Activated CD4-positive, CD25-positive, alpha-beta regulatory T cell treated with anti-CD3 and anti-CD28 coated beads, Interleukin-2, amount 50 U/mL, for 16 hours (primary cell): ENCODE measurements around the gene PDE8B.

Source experiments
- DNase-seq: peaks from one replicate; pipeline ENCODE4 v3.0.0-alpha.2; 2020; ENCODE audit warnings: low read depth, low spot score

The PDE8B gene

GRCh38 chr5:77400645-77401044 is 190.2 kb downstream of the PDE8B start:
- no peak for DNase-seq

GRCh38 chr5:77402796-77403195 is 192.3 kb downstream of the PDE8B start:
- DNase-seq = no peak

DNA sequence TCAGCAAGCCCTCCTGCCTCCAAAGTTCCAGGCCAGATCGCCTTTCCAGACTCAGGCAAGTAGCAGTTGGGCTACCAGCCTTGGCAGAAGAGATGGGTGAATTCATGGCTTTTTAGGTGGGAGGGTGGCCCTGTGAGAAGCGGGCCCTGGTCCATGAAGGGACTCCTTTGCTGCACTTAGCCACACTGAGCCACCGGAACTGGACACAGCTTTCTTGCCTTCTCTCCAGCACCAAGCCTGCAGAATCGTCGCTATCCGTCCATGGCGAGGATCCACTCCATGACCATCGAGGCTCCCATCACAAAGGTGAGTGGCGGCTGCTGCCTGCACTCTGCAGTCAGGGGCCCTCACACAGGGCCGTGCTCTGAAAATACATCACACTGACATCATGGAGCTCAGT is 196.7 kb downstream of the PDE8B start:
- no peak for DNase-seq

- DNase-seq = no peak
Measured at GRCh38 chr5:77409870-77410621, 199.6 kb downstream of the PDE8B start.

DNA sequence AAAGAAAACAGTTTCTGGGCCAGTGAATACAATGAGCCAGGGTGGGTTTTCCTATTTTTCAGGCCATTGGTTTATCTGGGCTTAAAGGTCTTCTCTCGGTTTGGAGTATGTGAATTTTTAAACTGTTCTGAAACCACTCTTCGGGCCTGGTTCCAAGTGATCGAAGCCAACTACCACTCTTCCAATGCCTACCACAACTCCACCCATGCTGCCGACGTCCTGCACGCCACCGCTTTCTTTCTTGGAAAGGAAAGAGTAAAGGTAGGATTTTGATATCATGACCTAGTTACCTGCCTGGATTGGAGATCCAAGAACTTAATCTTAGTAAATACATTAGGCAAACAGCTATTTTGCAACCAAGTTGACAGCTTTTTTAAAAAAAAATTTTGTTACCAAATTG is 202.6 kb downstream of the PDE8B start:
- DNase-seq = no peak

GRCh38 chr5:77418162-77418561 is 207.7 kb downstream of the PDE8B start:
- DNase-seq = no peak

DNA sequence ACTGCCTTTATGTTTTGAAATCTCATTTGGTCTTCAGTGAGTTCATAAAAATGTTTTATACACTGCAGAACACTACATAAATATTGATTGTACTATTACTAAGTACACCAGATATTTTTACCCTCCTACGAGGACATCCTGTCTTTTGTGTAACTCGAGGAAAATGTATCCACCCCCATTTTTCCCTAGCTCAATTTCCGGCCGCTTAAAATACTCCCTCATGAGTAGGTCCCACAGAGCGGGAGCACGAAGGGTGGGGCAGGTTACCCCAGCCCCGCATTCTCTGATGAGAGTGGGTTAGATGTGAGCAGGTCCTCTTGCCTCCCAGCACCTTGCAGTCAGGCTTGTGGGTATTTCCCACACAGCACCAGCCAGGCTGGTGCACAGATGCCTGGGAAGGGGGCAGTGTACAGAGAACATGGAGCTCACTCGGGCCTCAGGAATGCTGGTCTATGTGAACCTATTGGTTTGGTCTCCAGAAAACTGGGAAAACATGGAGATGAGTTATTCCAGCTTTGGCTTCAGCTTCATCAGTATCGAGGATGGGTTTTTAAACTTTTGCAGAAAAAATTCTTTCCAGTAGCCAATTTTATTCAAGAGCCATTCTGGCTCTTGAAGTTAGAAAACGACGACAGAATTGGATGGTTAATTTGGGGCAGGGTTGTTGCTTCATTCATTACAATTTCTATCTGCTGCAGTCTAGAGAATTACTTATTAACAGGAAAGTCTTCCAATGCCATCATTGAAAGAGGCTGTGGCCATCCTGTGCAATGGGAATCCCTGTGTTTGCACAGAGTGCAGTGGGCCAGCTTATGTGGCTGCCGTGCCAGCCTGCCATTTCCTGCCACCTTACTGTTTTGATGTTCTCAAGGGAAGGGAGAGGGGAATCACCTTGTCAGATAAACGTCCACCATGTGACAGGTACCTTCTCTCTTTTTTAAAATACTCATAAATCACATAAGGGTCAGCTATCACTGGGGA is 208.4 kb downstream of the PDE8B start:
- DNase-seq = no peak

DNA sequence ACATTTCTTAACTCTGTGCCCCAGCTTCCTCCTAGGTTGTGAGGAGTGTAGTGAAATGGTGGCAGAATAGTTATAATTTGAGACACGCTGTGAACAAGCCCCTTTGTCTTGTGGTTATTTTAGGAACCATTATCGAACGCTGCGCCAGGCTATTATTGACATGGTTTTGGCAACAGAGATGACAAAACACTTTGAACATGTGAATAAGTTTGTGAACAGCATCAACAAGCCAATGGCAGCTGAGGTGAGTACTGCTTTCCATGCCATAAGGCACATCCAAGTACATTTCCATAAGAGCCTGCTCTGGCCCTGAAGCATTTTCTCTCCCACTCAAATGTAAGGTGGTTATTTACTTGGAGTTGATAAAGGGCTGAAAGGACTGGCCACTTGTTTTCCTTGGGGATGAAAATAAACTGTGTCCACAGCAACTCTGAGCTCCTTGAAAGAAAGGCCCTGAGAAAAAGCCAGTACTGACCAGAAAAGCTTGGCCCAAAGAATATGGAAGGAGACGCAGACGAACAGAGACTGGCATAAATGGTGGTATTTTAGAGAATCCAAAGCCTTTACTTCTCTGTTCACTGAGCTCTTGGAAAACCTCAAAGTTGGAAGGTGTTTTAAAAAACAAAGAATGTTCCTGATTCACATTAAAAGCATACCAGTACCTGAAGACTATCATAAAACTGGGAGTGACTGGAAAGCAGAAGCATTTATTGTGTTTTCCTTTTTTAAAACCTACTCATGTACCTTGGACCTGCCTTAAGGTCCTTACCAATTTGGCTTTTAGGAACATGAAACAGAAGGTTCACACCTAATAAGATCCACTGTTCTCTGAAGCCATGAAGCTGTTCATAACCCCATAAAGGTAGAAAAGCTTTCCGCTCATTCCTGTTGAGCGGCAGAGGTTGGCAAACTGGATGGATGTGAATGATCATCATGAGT is 209.4 kb downstream of the PDE8B start:
- DNase-seq = no peak

DNA sequence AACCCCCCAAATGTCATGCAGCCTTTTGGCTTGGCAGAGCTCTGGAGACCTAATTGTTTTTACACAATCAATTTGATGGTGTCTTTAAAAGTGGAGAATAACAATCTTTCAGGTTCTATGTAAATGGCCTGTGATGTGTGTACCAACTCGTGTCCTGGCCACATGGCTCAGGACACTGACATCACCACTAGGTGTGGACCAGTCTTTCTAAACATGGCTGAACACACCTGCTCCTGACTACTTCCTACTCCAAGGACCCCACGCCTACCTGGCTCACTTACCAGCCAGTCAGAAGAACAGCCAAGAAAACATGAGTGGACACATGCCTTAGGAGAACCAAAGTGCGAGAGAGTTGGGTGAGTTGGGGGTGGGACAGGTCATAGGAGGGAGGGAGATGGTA is 210.5 kb downstream of the PDE8B start:
- no peak for DNase-seq

- DNase-seq = no peak
Measured at GRCh38 chr5:77423022-77423750, 212.7 kb downstream of the PDE8B start.

- DNase-seq = no peak
Measured at GRCh38 chr5:77424921-77425320, 214.4 kb downstream of the PDE8B start.

GRCh38 chr5:77425420-77425819 is 214.9 kb downstream of the PDE8B start:
- DNase-seq = no peak

GRCh38 chr5:77425998-77426659 is 215.6 kb downstream of the PDE8B start:
- DNase-seq = no peak

DNA sequence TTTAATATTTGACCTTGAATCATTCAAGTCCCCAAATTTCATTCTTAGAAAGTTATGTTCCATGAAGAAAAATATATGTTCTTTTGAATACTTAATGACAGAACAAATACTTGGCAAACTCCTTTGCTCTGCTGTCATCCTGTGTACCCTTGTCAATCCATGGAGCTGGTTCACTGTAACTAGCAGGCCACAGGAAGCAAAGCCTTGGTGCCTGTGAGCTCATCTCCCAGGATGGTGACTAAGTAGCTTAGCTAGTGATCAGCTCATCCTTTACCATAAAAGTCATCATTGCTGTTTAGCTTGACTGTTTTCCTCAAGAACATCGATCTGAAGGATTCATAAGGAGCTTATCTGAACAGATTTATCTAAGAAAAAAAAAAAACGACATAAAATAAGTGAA is 216.2 kb downstream of the PDE8B start:
- no peak for DNase-seq

GRCh38 chr5:77427998-77428397 is 217.5 kb downstream of the PDE8B start:
- no peak for DNase-seq

- DNase-seq = no peak
Measured at GRCh38 chr5:77428526-77428925, 218.0 kb downstream of the PDE8B start.

DNA sequence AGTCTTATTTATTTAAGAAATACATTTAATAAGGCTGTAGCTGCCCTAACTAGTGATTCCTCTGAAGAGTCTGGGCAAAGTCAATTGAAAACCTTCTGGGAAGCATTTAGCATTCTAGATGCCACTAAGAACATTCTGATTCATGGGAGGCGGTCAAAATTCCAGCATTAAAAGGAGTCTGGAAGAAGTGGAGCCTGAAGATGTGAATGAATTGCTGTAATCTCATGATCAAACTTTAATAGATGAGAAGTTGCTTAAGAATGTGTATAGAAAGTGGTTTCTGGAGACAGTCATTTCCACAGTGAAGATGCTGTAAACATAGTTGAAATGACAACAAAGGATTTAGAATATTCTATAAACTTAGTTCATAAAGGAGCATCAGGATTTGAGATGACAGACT is 220.2 kb downstream of the PDE8B start:
- DNase-seq = no peak

DNA sequence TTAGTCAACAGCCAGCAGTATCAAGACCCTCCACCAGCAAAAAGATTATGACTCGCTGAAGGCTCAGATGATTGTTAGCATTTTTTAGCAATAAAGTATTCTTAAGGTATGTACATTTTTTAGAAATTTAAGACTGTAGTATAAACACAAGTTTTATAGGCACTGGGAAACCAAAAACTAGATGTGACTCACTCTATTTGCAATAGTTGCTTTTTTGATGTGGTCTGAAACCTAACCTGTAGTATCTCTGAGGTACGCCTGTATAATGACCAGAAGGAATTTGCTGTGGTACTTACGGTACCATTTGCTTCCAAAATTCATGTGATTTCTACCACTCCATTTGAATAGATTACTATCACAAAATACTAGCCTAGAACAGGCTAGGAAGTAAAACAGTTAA is 220.8 kb downstream of the PDE8B start:
- DNase-seq = no peak

GRCh38 chr5:77431719-77432118 is 221.2 kb downstream of the PDE8B start:
- no peak for DNase-seq

GRCh38 chr5:77437194-77437593 is 226.7 kb downstream of the PDE8B start:
- DNase-seq = no peak
